PC-3 (cell line): ENCODE results near the gene MMS19.

Source experiments
- CTCF ChIP-seq: fragments of 300-600 bp; sonication (generic); conservative IDR thresholded peaks from 2 replicates; pipeline ENCODE4 v1.5.1; 2017; ENCODE audit warnings: antibody characterized with exemption, low read depth, mild to moderate bottlenecking, low read length
- EZH2 ChIP-seq: fragments of 300-600 bp; sonication (generic); IDR thresholded peaks from one replicate; pipeline ENCODE4 v1.6.1; 2017; ENCODE audit warnings: antibody characterized with exemption, mild to moderate bottlenecking, low read length; ENCODE audit not compliant: unreplicated experiment

- TF ChIP-seq CTCF: no peak
- TF ChIP-seq EZH2: no peak
Measured at GRCh38 chr10:97511711-97512440, 13.7 kb upstream of the MMS19 start.
